ENCODE measurements around the gene CCRL2. TPM values are rescaled to one million over a fixed set of nuclear protein-coding genes. Genes with fewer than 3 reads are reported as not detected.

Gene CCRL2
- total RNA-seq, 1 experiment from 2014 or later, result not detected

- no peak for DNase-seq
- Mint-ChIP-seq H3K4me1 (ENCODE audit: low read depth, unreplicated experiment) (peaks cover 27% of the 10 kb centered on the region), H3K9me3 (ENCODE audit: low read depth, unreplicated experiment) (no peaks in the 10 kb centered on the region), H3K27me3 (ENCODE audit: unreplicated experiment) (no peaks in the 10 kb centered on the region), H3K27ac (ENCODE audit: unreplicated experiment) (no peak overlapping the region), H3K36me3 (ENCODE audit: insufficient read depth, unreplicated experiment) (no peaks in the 10 kb centered on the region), H3K4me3 (ENCODE audit: low read depth, unreplicated experiment) (no peak overlapping the region)
- no peak for TF ChIP-seq CTCF (IDR thresholded peaks at IDR 0.05; ENCODE audit: unreplicated experiment)
- BruUV-seq (replicated peaks), result no TSS peak
- CTCF ChIA-PET, result no interaction called here
- intact Hi-C loops (cut with micrococcal nuclease; ENCODE audit: unreplicated experiment), result no loop called here
Observed at GRCh38 chr3:46413951-46414350, 6.9 kb downstream of the CCRL2 start.

- CTCF ChIA-PET, result no interaction called here
- no peak for DNase-seq
- Mint-ChIP-seq H3K27me3 (ENCODE audit: unreplicated experiment) (no peaks in the 10 kb centered on the region), H3K9me3 (ENCODE audit: low read depth, unreplicated experiment) (no peaks in the 10 kb centered on the region), H3K4me1 (ENCODE audit: low read depth, unreplicated experiment) (peaks cover 27% of the 10 kb centered on the region), H3K27ac (ENCODE audit: unreplicated experiment) (no peak overlapping the region), H3K4me3 (ENCODE audit: low read depth, unreplicated experiment) (no peak overlapping the region), H3K36me3 (ENCODE audit: insufficient read depth, unreplicated experiment) (no peaks in the 10 kb centered on the region)
- intact Hi-C loops (cut with micrococcal nuclease; ENCODE audit: unreplicated experiment), result no loop called here
- BruUV-seq (replicated peaks), result no TSS peak
- TF ChIP-seq CTCF (IDR thresholded peaks at IDR 0.05; ENCODE audit: unreplicated experiment), result no peak
Observed at GRCh38 chr3:46414739-46415138, 7.7 kb downstream of the CCRL2 start.

- Mint-ChIP-seq H3K27ac (ENCODE audit: unreplicated experiment) (no peak overlapping the region), H3K36me3 (ENCODE audit: insufficient read depth, unreplicated experiment) (no peaks in the 10 kb centered on the region), H3K27me3 (ENCODE audit: unreplicated experiment) (no peaks in the 10 kb centered on the region), H3K4me1 (ENCODE audit: low read depth, unreplicated experiment) (peaks cover 27% of the 10 kb centered on the region), H3K9me3 (ENCODE audit: low read depth, unreplicated experiment) (no peaks in the 10 kb centered on the region), H3K4me3 (ENCODE audit: low read depth, unreplicated experiment) (no peak overlapping the region)
- TF ChIP-seq CTCF (IDR thresholded peaks at IDR 0.05; ENCODE audit: unreplicated experiment), result no peak
- no TSS peak for BruUV-seq (replicated peaks)
- no peak for DNase-seq
- CTCF ChIA-PET, result no interaction called here
- intact Hi-C loops (cut with micrococcal nuclease; ENCODE audit: unreplicated experiment), result no loop called here
Observed at GRCh38 chr3:46416125-46416810, 9.2 kb downstream of the CCRL2 start.

- peaks cover 24% of the 10 kb centered on the region for H3K4me1 Mint-ChIP-seq (ENCODE audit: low read depth, unreplicated experiment)
- CTCF ChIA-PET, result no interaction called here
- H3K27ac Mint-ChIP-seq (ENCODE audit: unreplicated experiment), result no peak overlapping the region
- no peaks in the 10 kb centered on the region for H3K27me3 Mint-ChIP-seq (ENCODE audit: unreplicated experiment)
- H3K9me3 Mint-ChIP-seq (ENCODE audit: low read depth, unreplicated experiment), result no peaks in the 10 kb centered on the region
- H3K36me3 Mint-ChIP-seq (ENCODE audit: insufficient read depth, unreplicated experiment), result no peaks in the 10 kb centered on the region
- BruUV-seq (replicated peaks), result no TSS peak
- DNase-seq, result no peak
- no peak for TF ChIP-seq CTCF (IDR thresholded peaks at IDR 0.05; ENCODE audit: unreplicated experiment)
- intact Hi-C loops (cut with micrococcal nuclease; ENCODE audit: unreplicated experiment), result no loop called here
- H3K4me3 Mint-ChIP-seq (ENCODE audit: low read depth, unreplicated experiment), result no peak overlapping the region
Observed at GRCh38 chr3:46416811-46417510, 9.9 kb downstream of the CCRL2 start.
